ENCODE measurements around the gene OVOL2.
A peak's percentile ranks its signal among the peaks of the same experiment; 100 is the strongest.

GRCh38 chr20:17995967-17996819 lies 61.5 kb downstream of the OVOL2 start:
- TF ChIP-seq CTCF (IDR thresholded peaks at IDR 0.05), result peak; percentile 86 to 97 (median 95)
- TF ChIP-seq POLR2A (IDR thresholded peaks at IDR 0.05), result no peak
